HepG2 (cell line): ENCODE measurements around the gene PLN. TPM values are rescaled to one million over a fixed set of nuclear protein-coding genes. Genes with fewer than 3 reads are reported as not detected.

Source experiments
- ATAC-seq: fragments of 200-7000 bp; cut with Tn5 transposase; 3 replicates; pipeline ENCODE4 v1.9.1; 2020; ENCODE audit warnings: mild to moderate bottlenecking, moderate library complexity
- BruUV-seq: library from RNA; stranded (reverse); fragments of 400-500 nt; replicated peaks from 2 replicates; lab custom pipeline; 2021; lab: Mats Ljungman, UMichigan
- CTCF ChIA-PET: fragments of 300-600 bp; formaldehyde crosslinking; extraction: SDS; loops from one replicate; lab custom pipeline; 2021; ENCODE audit warnings: low total read pairs, inconsistent platforms, low intra/inter-chr PET ratio; lab: Yijun Ruan, JAX
- POLR2A ChIA-PET: fragments of 350-600 bp; sonication (Branson Sonifier 250); formaldehyde crosslinking; loops from one replicate; lab custom pipeline; 2020; ENCODE audit warnings: antibody characterized with exemption, inconsistent platforms; lab: Yijun Ruan, JAX
- DNase-seq: peaks from one replicate; pipeline ENCODE4 v3.0.0-alpha.2; 2015; ENCODE audit warnings: low spot score
- FAIRE-seq: peaks from 3 replicates; lab custom pipeline; 2011; peaks lifted over from hg19 to GRCh38; lab: Jason Lieb, UNC
- H2AFZ ChIP-seq: one replicate; pipeline ENCODE4 v1.6.1; 2011; ENCODE audit warnings: low read length, inconsistent platforms
- H3K27ac ChIP-seq: fragments of 300-600 bp; 3 replicates; pipeline ENCODE4 v1.8.0; 2011; ENCODE audit warnings: mixed run types, mild to moderate bottlenecking, mixed read lengths, low read length, inconsistent platforms; ENCODE audit not compliant: insufficient read depth; ENCODE audit errors: extremely low read length
- H3K27me3 ChIP-seq, 2 experiments: fragments of 200-600 bp in 1 of 2; 2 replicates in 1 of 2; 3 replicates in 1 of 2; pipeline versions ENCODE4 v1.6.0 to v1.8.0; 2011; ENCODE audit warnings: low read length in 2 of 2, mild to moderate bottlenecking in 2 of 2, moderate library complexity in 2 of 2, inconsistent platforms in 1 of 2; ENCODE audit not compliant: insufficient read depth in 2 of 2, control insufficient read depth in 1 of 2
- H3K36me3 ChIP-seq, 2 experiments: fragments of 200-600 bp in 1 of 2; replicated peaks in 1 of 2; 2 replicates in 1 of 2; 3 replicates in 1 of 2; pipeline versions ENCODE4 v1.5.1 to v1.8.0; 2011; ENCODE audit warnings: low read length in 2 of 2, inconsistent platforms in 1 of 2; ENCODE audit not compliant: insufficient read depth in 2 of 2, control insufficient read depth in 1 of 2
- H3K4me1 ChIP-seq: 2 replicates; pipeline ENCODE4 v1.5.1; 2012; ENCODE audit warnings: low read length, inconsistent platforms; ENCODE audit not compliant: insufficient read depth
- H3K4me2 ChIP-seq: 2 replicates; pipeline ENCODE4 v1.6.0; 2011; ENCODE audit warnings: low read depth, low read length, inconsistent platforms
- H3K4me3 ChIP-seq, 3 experiments: fragments of 200-600 bp in 1 of 3; sonication (generic), shearing (Covaris generic) in 1 of 3; replicated peaks in 1 of 3; 2 replicates each; pipeline ENCODE4 v1.5.1; 2011 to 2016; ENCODE audit warnings: low read length in 3 of 3, inconsistent platforms in 2 of 3, low read depth in 2 of 3, mild to moderate bottlenecking in 2 of 3, control low read depth in 1 of 3, mixed read lengths in 1 of 3; ENCODE audit not compliant: insufficient read depth in 1 of 3
- H3K79me2 ChIP-seq: one replicate; pipeline ENCODE4 v1.6.1; 2011; ENCODE audit warnings: low read length, inconsistent platforms; ENCODE audit not compliant: insufficient read depth
- H3K9ac ChIP-seq: 2 replicates; pipeline ENCODE4 v1.6.0; 2011; ENCODE audit warnings: mild to moderate bottlenecking, low read depth, low read length, inconsistent platforms; ENCODE audit not compliant: insufficient read depth
- H3K9me3 ChIP-seq: 2 replicates; pipeline ENCODE4 v1.5.1; 2012; ENCODE audit warnings: mild to moderate bottlenecking, low read length
- H4K20me1 ChIP-seq: 2 replicates; pipeline ENCODE4 v1.6.0; 2011; ENCODE audit warnings: inconsistent platforms, mild to moderate bottlenecking, low read length, moderate library complexity; ENCODE audit not compliant: insufficient read depth
- DR1 ChIP-seq: sonication (generic); formaldehyde crosslinking; IDR thresholded peaks from 2 replicates; pipeline ENCODE4 v1.8.0; 2021; ENCODE audit warnings: mild to moderate bottlenecking, missing genetic modification reagents, inconsistent platforms
- HNRNPK ChIP-seq: fragments of 200-400 bp; formaldehyde crosslinking; IDR thresholded peaks from 2 replicates; pipeline ENCODE4 v1.6.1; 2018; ENCODE audit warnings: low read length, low read depth, moderate library complexity, mild to moderate bottlenecking; ENCODE audit not compliant: poor library complexity, severe bottlenecking
- MTA1 ChIP-seq: sonication (generic); formaldehyde crosslinking; IDR thresholded peaks from 2 replicates; pipeline ENCODE4 v1.4.0; 2020; ENCODE audit warnings: missing genetic modification reagents, mild to moderate bottlenecking, borderline replicate concordance
- MTA3 ChIP-seq: sonication (generic); formaldehyde crosslinking; IDR thresholded peaks from 2 replicates; pipeline ENCODE4 v1.4.0; 2020; ENCODE audit warnings: missing genetic modification reagents
- NFKB2 ChIP-seq: sonication (generic); formaldehyde crosslinking; IDR thresholded peaks from 2 replicates; pipeline ENCODE4 v1.4.0; 2020; ENCODE audit warnings: missing genetic modification reagents, borderline replicate concordance
- SP2 ChIP-seq: sonication (generic); formaldehyde crosslinking; IDR thresholded peaks from 2 replicates; pipeline ENCODE4 v1.5.1; 2020; ENCODE audit warnings: mild to moderate bottlenecking, missing genetic modification reagents
- ZBTB40 ChIP-seq, 2 experiments: fragments of 450-650 bp in 1 of 2; sonication (generic) in 1 of 2; formaldehyde crosslinking in 1 of 2; IDR thresholded peaks; 2 replicates each; pipeline versions ENCODE4 v1.6.1 to v1.8.0; 2016 to 2022; ENCODE audit warnings: antibody characterized with exemption in 1 of 2, mild to moderate bottlenecking in 1 of 2, missing genetic modification reagents in 1 of 2
- ZNF275 ChIP-seq: sonication (generic); formaldehyde crosslinking; IDR thresholded peaks from 2 replicates; pipeline ENCODE4 v1.8.0; 2022; ENCODE audit warnings: missing genetic modification reagents, mild to moderate bottlenecking, inconsistent platforms, borderline replicate concordance
- ZNF282 ChIP-seq: fragments of 450-650 bp; IDR thresholded peaks from 2 replicates; pipeline ENCODE4 v1.6.1; 2018; ENCODE audit not compliant: partially characterized antibody
- ZNF501 ChIP-seq: sonication (generic); formaldehyde crosslinking; IDR thresholded peaks from 2 replicates; pipeline ENCODE4 v1.5.1; 2020; ENCODE audit warnings: mild to moderate bottlenecking, moderate library complexity, missing genetic modification reagents
- ZNF552 ChIP-seq: sonication (generic); formaldehyde crosslinking; IDR thresholded peaks from 2 replicates; pipeline ENCODE4 v1.9.0; 2022; ENCODE audit warnings: missing genetic modification reagents, mild to moderate bottlenecking, borderline replicate concordance
- ZNF556 ChIP-seq: sonication (generic); formaldehyde crosslinking; IDR thresholded peaks from 2 replicates; pipeline ENCODE4 v1.4.0; 2020; ENCODE audit warnings: mild to moderate bottlenecking, missing genetic modification reagents, borderline replicate concordance
- ZNF589 ChIP-seq: sonication (generic); formaldehyde crosslinking; conservative IDR thresholded peaks from 2 replicates; pipeline ENCODE4 v1.8.0; 2022; ENCODE audit warnings: mild to moderate bottlenecking, moderate library complexity, missing genetic modification reagents
- in situ Hi-C: cut with HindIII; loops from 2 replicates; pipeline ENCODE4 v1.10.0; 2017; ENCODE audit warnings: low pct_unique_long_range_greater_than_20kb; ENCODE audit not compliant: extremely low pct_ligation_motif_present
- intact Hi-C: fragments of 100-400 bp; cut with micrococcal nuclease; formaldehyde crosslinking; loops from one replicate; pipeline ENCODE4 v1.10.0; 2022; ENCODE audit not compliant: unreplicated experiment
- polyA plus RNA-seq, 8 experiments: library from polyadenylated mRNA; depleted of rRNA in 3 of 8; stranded (reverse) in 7 of 8; unstranded in 1 of 8; fragments of >200 nt; fragmentation: Illumina TruSeq in 4 of 8; extraction: Trizol in 4 of 8; gene quantifications; 2 replicates each; pipeline versions ENCODE4 v1.2.1 to v1.2.3, GENCODE V29; 2011 to 2016; ENCODE audit warnings: low read depth in 4 of 8, missing spikeins in 1 of 8, mixed read lengths in 1 of 8; ENCODE audit not compliant: insufficient read depth in 1 of 8
- total RNA-seq, 5 experiments: library from RNA; depleted of rRNA; stranded (reverse); fragments of >200 nt; fragmentation: Illumina TruSeq; extraction: Trizol; gene quantifications; 2 replicates each; pipeline ENCODE4 v1.2.3, GENCODE V29; 2016; ENCODE audit warnings: low read depth in 1 of 5

Gene PLN
- total and polyA plus RNA-seq, 2 of the 13 experiments (the other 11 are each of a cell fraction or from before 2014, with no cell fraction given) = not detected

- DNase-seq (no peak), ATAC-seq (no peak), FAIRE-seq (no peak)
- ChIA-PET CTCF (no interaction called here), POLR2A (no interaction called here)
- no peaks in the 10 kb centered on the region for H3K9me3 ChIP-seq
- intact Hi-C loops = no loop called here
- no peak overlapping the region for H3K4me2 ChIP-seq
- no peaks in the 10 kb centered on the region for H3K4me1 ChIP-seq
- no peak overlapping the region for H3K27ac ChIP-seq
- no peaks in the 10 kb centered on the region for H3K27me3 ChIP-seq
- no TSS peak for BruUV-seq
- no peak overlapping the region for H3K9ac ChIP-seq
- in situ Hi-C loops = no loop called here
- no peak overlapping the region for H2AFZ ChIP-seq
- no peaks in the 10 kb centered on the region for H3K36me3 ChIP-seq
- no peaks in the 10 kb centered on the region for H3K79me2 ChIP-seq
- no peak overlapping the region for H3K4me3 ChIP-seq
- H4K20me1 ChIP-seq = no peaks in the 10 kb centered on the region
- TF ChIP-seq DR1 (CRISPR knock-in tag) (no peak), MTA3 (no peak), ZBTB40 (IDR thresholded peaks at IDR 0.05) (no peak), ZBTB40 (CRISPR knock-in tag; IDR thresholded peaks at IDR 0.05) (no peak), ZNF589 (no peak), ZNF501 (CRISPR knock-in tag) (no peak), NFKB2 (CRISPR knock-in tag) (no peak), ZNF556 (CRISPR knock-in tag) (no peak), SP2 (CRISPR knock-in tag) (no peak), ZNF282 (no peak), MTA1 (no peak), ZNF275 (CRISPR knock-in tag) (no peak), ZNF552 (no peak), HNRNPK (no peak)
Observed at GRCh38 chr6:118548613-118549012, 517 bp downstream of the PLN start.
